Hepatocyte (in vitro differentiated cells): ENCODE results near the gene MRPL9. TPM values are rescaled to one million over a fixed set of nuclear protein-coding genes. Genes with fewer than 3 reads are reported as not detected.
A peak's percentile ranks its signal among the peaks of the same experiment; 100 is the strongest.

Experiments
- DNase-seq: peaks from one replicate; pipeline ENCODE4 v3.0.0-alpha.2; 2016; ENCODE audit warnings: low spot score
- H2AFZ ChIP-seq: fragments of 200-600 bp; sonication (generic); 2 replicates; pipeline ENCODE4 v1.6.0; 2016; ENCODE audit warnings: antibody characterized with exemption, mild to moderate bottlenecking
- H3K27ac ChIP-seq: fragments of 200-600 bp; sonication (generic); 2 replicates; pipeline ENCODE4 v1.5.1; 2016; ENCODE audit warnings: mild to moderate bottlenecking
- H3K27me3 ChIP-seq: fragments of 200-600 bp; sonication (generic); 2 replicates; pipeline ENCODE4 v1.6.1; 2016
- H3K36me3 ChIP-seq: fragments of 200-600 bp; sonication (generic); replicated peaks from 2 replicates; pipeline ENCODE4 v1.5.1; 2016; ENCODE audit warnings: low read depth; ENCODE audit not compliant: insufficient read depth
- H3K4me1 ChIP-seq: fragments of 200-600 bp; sonication (generic); 2 replicates; pipeline ENCODE4 v1.5.1; 2016; ENCODE audit warnings: mild to moderate bottlenecking, moderate library complexity; ENCODE audit not compliant: insufficient read depth
- H3K4me2 ChIP-seq: fragments of 200-600 bp; sonication (generic); 2 replicates; pipeline ENCODE4 v1.6.0; 2016
- H3K4me3 ChIP-seq: fragments of 200-600 bp; sonication (generic); 2 replicates; pipeline ENCODE4 v1.5.1; 2016; ENCODE audit warnings: mild to moderate bottlenecking
- H3K79me2 ChIP-seq: fragments of 200-600 bp; sonication (generic); 2 replicates; pipeline ENCODE4 v1.6.0; 2017; ENCODE audit warnings: mild to moderate bottlenecking
- H3K9me2 ChIP-seq: fragments of 200-600 bp; sonication (generic); replicated peaks from 2 replicates; pipeline ENCODE4 v1.6.0; 2017; ENCODE audit warnings: mild to moderate bottlenecking; ENCODE audit not compliant: insufficient read depth
- H3K9me3 ChIP-seq: fragments of 200-600 bp; sonication (generic); 2 replicates; pipeline ENCODE4 v1.5.1; 2016; ENCODE audit warnings: low read depth, mild to moderate bottlenecking
- H4K20me1 ChIP-seq: fragments of 200-600 bp; sonication (generic); 2 replicates; pipeline ENCODE4 v1.6.0; 2016; ENCODE audit warnings: mild to moderate bottlenecking; ENCODE audit not compliant: insufficient read depth, poor library complexity, severe bottlenecking
- CTCF ChIP-seq: fragments of 200-600 bp; sonication (generic); IDR thresholded peaks from 2 replicates; pipeline ENCODE4 v1.5.1; 2016; ENCODE audit warnings: antibody characterized with exemption, mild to moderate bottlenecking; ENCODE audit not compliant: poor library complexity
- EZH2 ChIP-seq: fragments of 200-600 bp; sonication (generic); IDR thresholded peaks from 2 replicates; pipeline ENCODE4 v1.6.1; 2016; ENCODE audit warnings: antibody characterized with exemption, mild to moderate bottlenecking, borderline replicate concordance
- EZH2phosphoT487 ChIP-seq: fragments of 200-600 bp; sonication (generic); IDR thresholded peaks from one replicate; pipeline ENCODE4 v1.6.1; 2018; ENCODE audit warnings: antibody characterized with exemption, mild to moderate bottlenecking, low read depth, moderate library complexity; ENCODE audit not compliant: unreplicated experiment, severe bottlenecking
- WGBS: methylation state at CpG from one replicate; pipeline ENCODE4 v1.1.6; 2016; ENCODE audit warnings: low lambda C conversion rate; ENCODE audit errors: missing lambda C conversion rate; 5-methylcytosine and 5-hydroxymethylcytosine counted together
- polyA plus RNA-seq: library from polyadenylated mRNA; unstranded; fragments of >200 nt; fragmentation: Nextera tagmentation; extraction: Ambion mirVana; gene quantifications from 2 replicates; pipeline ENCODE4 v1.2.1, GENCODE V29; 2016
- total RNA-seq: library from RNA; depleted of rRNA; stranded (reverse); fragments of >200 nt; gene quantifications from 2 replicates; pipeline ENCODE4 v1.2.3, GENCODE V29; 2014

Gene MRPL9
- total RNA-seq (50.3 and 68.8 TPM in 2 replicates), polyA plus RNA-seq (72.5 and 88.0 TPM in 2 replicates)

GRCh38 chr1:151762941-151763921, at the start of gene MRPL9:
Gene MRPL9, minus strand, starts transcription at chr1:151763496. Its CDS starts 17 bp downstream, at chr1:151763479.
- TF ChIP-seq EZH2phosphoT487: no peak
- no peak for TF ChIP-seq CTCF
- TF ChIP-seq EZH2: no peak
- no peaks in the 10 kb centered on the region for H3K36me3 ChIP-seq
- no peaks in the 10 kb centered on the region for H3K27me3 ChIP-seq
- no peaks in the 10 kb centered on the region for H3K9me2 ChIP-seq
- peak; percentile 91 for DNase-seq
- WGBS: 1% methylated on average over 62 of the region's 68 CpGs
- peak within 1 kb of the TSS; percentile 94 for H3K27ac ChIP-seq
- peaks cover 14% of the 10 kb centered on the region for H3K79me2 ChIP-seq
- peaks cover 5% of the 10 kb centered on the region for H3K4me1 ChIP-seq
- H2AFZ ChIP-seq: peak within 1 kb of the TSS; percentile 95
- H3K4me3 ChIP-seq: peak within 1 kb of the TSS; percentile 94
- peak within 1 kb of the TSS; percentile 94 for H3K4me2 ChIP-seq
- no peaks in the 10 kb centered on the region for H3K9me3 ChIP-seq
- no peaks in the 10 kb centered on the region for H4K20me1 ChIP-seq

- H3K27me3 ChIP-seq: no peaks in the 10 kb centered on the region
- H3K9me3 ChIP-seq: no peaks in the 10 kb centered on the region
- no peaks in the 10 kb centered on the region for H4K20me1 ChIP-seq
- no peak overlapping the region for H3K27ac ChIP-seq
- H3K36me3 ChIP-seq: no peaks in the 10 kb centered on the region
- no peak for TF ChIP-seq CTCF
- TF ChIP-seq EZH2phosphoT487: no peak
- no peak for TF ChIP-seq EZH2
- no peak overlapping the region for H2AFZ ChIP-seq
- no peak overlapping the region for H3K4me3 ChIP-seq
- no peak for DNase-seq
- H3K79me2 ChIP-seq: no peaks in the 10 kb centered on the region
- no peaks in the 10 kb centered on the region for H3K9me2 ChIP-seq
- 91% methylated on average over 9 of the region's 9 CpGs for WGBS
- no peak overlapping the region for H3K4me2 ChIP-seq
- no peaks in the 10 kb centered on the region for H3K4me1 ChIP-seq
These were observed 47.9 kb upstream of the MRPL9 start for GRCh38 chr1:151811181-151811580.

GRCh38 chr1:151809985-151810556, 46.8 kb upstream of the MRPL9 start:
- WGBS: 86% methylated on average over 1 of the region's 1 CpG
- Histone ChIP-seq H3K4me2 (no peak overlapping the region), H3K9me3 (no peaks in the 10 kb centered on the region), H3K4me1 (no peaks in the 10 kb centered on the region), H3K4me3 (no peak overlapping the region), H3K27me3 (no peaks in the 10 kb centered on the region), H3K27ac (no peak overlapping the region), H3K79me2 (no peaks in the 10 kb centered on the region), H2AFZ (no peak overlapping the region), H3K9me2 (no peaks in the 10 kb centered on the region), H3K36me3 (no peaks in the 10 kb centered on the region), H4K20me1 (no peaks in the 10 kb centered on the region)
- TF ChIP-seq EZH2: no peak
- TF ChIP-seq EZH2phosphoT487: no peak
- no peak for TF ChIP-seq CTCF
- no peak for DNase-seq
